ENCODE data around the gene PTGER2. TPM values are rescaled to one million over a fixed set of nuclear protein-coding genes. Genes with fewer than 3 reads are reported as not detected.
A peak's percentile ranks its signal among the peaks of the same experiment; 100 is the strongest.

The PTGER2 gene
- total RNA-seq, 2 experiments from 2014 or later, result 4.3 to 4.8 TPM

- no peak for TF ChIP-seq CTCF (IDR thresholded peaks at IDR 0.05)
- DNase-seq (peak in 4 of 14 experiments; percentile 12 to 74 (median 64)), ATAC-seq (ENCODE audit: poor library complexity) (no peak)
- ChIA-PET CTCF (no interaction called here), POLR2A (no interaction called here)
- Mint-ChIP-seq H3K27ac (no peak overlapping the region), H3K27me3 (peaks cover 42% of the 10 kb centered on the region), H3K4me1 (ENCODE audit: low read depth) (peaks cover 12% of the 10 kb centered on the region), H3K4me3 (no peak overlapping the region), H3K36me3 (ENCODE audit: low read depth) (no peaks in the 10 kb centered on the region), H3K9me3 (no peaks in the 10 kb centered on the region)
- Histone ChIP-seq H3K9me3 (ENCODE audit: control insufficient read depth in 1 of 2, insufficient read depth in 1 of 2, low read length in 2 of 2) (peaks cover 0 to 9% of the 10 kb centered on the region in 2 experiments), H3K27ac (ENCODE audit: low read depth in 1 of 2, low read length in 2 of 2) (no peak overlapping the region), H3K36me3 (ENCODE audit: insufficient read depth, low read length) (no peaks in the 10 kb centered on the region), H3K4me1 (ENCODE audit: insufficient read depth, low read length) (peaks cover 20% of the 10 kb centered on the region), H3K27me3 (ENCODE audit: control insufficient read depth in 1 of 2, insufficient read depth in 2 of 2, low read length in 2 of 2) (peaks cover 20 to 21% of the 10 kb centered on the region in 2 experiments), H3K4me3 (ENCODE audit: low read length) (no peak overlapping the region)
- intact Hi-C loops (cut with DNase I, micrococcal nuclease), result loop anchor here (10.0 kb wide), 2 partner anchors 228 to 278 kb away; no protein-coding TSS in a partner anchor
These were observed 41.7 kb upstream of the PTGER2 start for GRCh38 chr14:52272375-52272774.

- Histone ChIP-seq H3K27me3 (ENCODE audit: control insufficient read depth in 1 of 2, insufficient read depth in 2 of 2, low read length in 2 of 2) (no peaks in the 10 kb centered on the region), H3K4me3 (ENCODE audit: low read length) (no peak overlapping the region), H3K27ac (ENCODE audit: low read depth in 1 of 2, low read length in 2 of 2) (no peak overlapping the region), H3K4me1 (ENCODE audit: insufficient read depth, low read length) (no peaks in the 10 kb centered on the region), H3K9me3 (ENCODE audit: control insufficient read depth in 1 of 2, insufficient read depth in 1 of 2, low read length in 2 of 2) (no peaks in the 10 kb centered on the region), H3K36me3 (ENCODE audit: insufficient read depth, low read length) (no peaks in the 10 kb centered on the region)
- no peak for TF ChIP-seq CTCF (IDR thresholded peaks at IDR 0.05)
- POLR2A ChIA-PET, result no interaction called here
- Mint-ChIP-seq H3K4me1 (ENCODE audit: low read depth) (no peaks in the 10 kb centered on the region), H3K4me3 (no peak overlapping the region), H3K9me3 (no peaks in the 10 kb centered on the region), H3K27ac (no peak overlapping the region), H3K27me3 (peaks cover 28% of the 10 kb centered on the region), H3K36me3 (ENCODE audit: low read depth) (no peaks in the 10 kb centered on the region)
- intact Hi-C loops (cut with DNase I, micrococcal nuclease), result loop anchor here (10.0 kb wide), 2 partner anchors 231 to 281 kb away; no protein-coding TSS in a partner anchor
- CTCF ChIA-PET, result no interaction called here
- ATAC-seq (ENCODE audit: poor library complexity) (no peak), DNase-seq (no peak)
These were observed 38.7 kb upstream of the PTGER2 start for GRCh38 chr14:52275372-52275771.

GRCh38 chr14:52277552-52277951 lies 36.6 kb upstream of the PTGER2 start:
- H3K36me3 Mint-ChIP-seq (ENCODE audit: low read depth), result no peaks in the 10 kb centered on the region
- no peak overlapping the region for H3K27ac ChIP-seq (ENCODE audit: low read depth in 1 of 2, low read length in 2 of 2)
- H3K36me3 ChIP-seq (ENCODE audit: insufficient read depth, low read length), result no peaks in the 10 kb centered on the region
- DNase-seq (no peak), ATAC-seq (ENCODE audit: poor library complexity) (no peak)
- H3K27me3 ChIP-seq (ENCODE audit: control insufficient read depth in 1 of 2, insufficient read depth in 2 of 2, low read length in 2 of 2), result no peaks in the 10 kb centered on the region
- no peaks in the 10 kb centered on the region for H3K9me3 ChIP-seq (ENCODE audit: control insufficient read depth in 1 of 2, insufficient read depth in 1 of 2, low read length in 2 of 2)
- POLR2A ChIA-PET, result no interaction called here
- intact Hi-C loops (cut with DNase I, micrococcal nuclease), result loop anchor here (10.0 kb wide), 2 partner anchors 233 to 283 kb away; no protein-coding TSS in a partner anchor
- H3K9me3 Mint-ChIP-seq, result no peaks in the 10 kb centered on the region
- H3K4me3 Mint-ChIP-seq, result no peak overlapping the region
- no peaks in the 10 kb centered on the region for H3K4me1 Mint-ChIP-seq (ENCODE audit: low read depth)
- H3K27ac Mint-ChIP-seq, result no peak overlapping the region
- H3K4me1 ChIP-seq (ENCODE audit: insufficient read depth, low read length), result peaks cover 3% of the 10 kb centered on the region
- CTCF ChIA-PET, result no interaction called here
- peaks cover 22% of the 10 kb centered on the region for H3K27me3 Mint-ChIP-seq
- no peak for TF ChIP-seq CTCF (IDR thresholded peaks at IDR 0.05)
- H3K4me3 ChIP-seq (ENCODE audit: low read length), result no peak overlapping the region
